Measurements from ENCODE around the gene TTLL10.
"Not testable (repeated sequence)": the region's sequence is repeated elsewhere in the genome, so short reads cannot be mapped to it uniquely, and the experiment has no call there.

TTLL10 gene

DNA sequence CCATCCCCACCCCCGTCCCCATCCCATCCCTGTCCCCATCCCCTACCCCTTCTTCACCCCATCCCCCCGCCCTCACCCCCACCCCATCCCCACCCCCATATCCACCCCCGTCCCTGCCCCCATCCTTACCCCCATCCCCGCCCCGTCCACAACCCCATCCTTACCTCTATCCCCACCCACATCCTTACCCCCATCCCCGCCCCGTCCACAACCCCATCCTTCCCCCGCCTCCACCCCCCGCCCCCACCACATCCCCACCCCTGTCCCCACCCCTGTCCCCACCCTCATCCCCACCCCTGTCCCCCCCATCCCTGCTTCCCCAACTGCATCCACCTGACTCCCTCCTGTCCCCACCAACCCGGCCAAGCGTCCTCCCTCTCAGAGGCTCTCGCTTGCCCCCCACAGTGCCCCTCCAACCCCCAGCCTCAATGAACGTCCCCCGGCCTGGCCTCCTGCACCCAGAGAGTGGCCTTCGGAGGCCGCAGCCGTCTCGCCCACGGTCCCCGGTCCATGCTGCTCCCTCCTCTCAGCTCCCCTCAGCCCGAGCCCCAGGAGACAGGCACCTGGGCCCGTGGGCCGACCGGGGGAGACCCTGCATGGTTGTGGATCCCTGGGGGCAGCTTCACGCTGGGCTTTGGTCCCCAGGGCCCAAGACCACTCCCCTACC, 32.3 kb upstream of the TTLL10 start:
- no peak for DNase-seq

- no peak for DNase-seq
Measured at GRCh38 chr1:1141911-1142250, 31.8 kb upstream of the TTLL10 start.

DNA sequence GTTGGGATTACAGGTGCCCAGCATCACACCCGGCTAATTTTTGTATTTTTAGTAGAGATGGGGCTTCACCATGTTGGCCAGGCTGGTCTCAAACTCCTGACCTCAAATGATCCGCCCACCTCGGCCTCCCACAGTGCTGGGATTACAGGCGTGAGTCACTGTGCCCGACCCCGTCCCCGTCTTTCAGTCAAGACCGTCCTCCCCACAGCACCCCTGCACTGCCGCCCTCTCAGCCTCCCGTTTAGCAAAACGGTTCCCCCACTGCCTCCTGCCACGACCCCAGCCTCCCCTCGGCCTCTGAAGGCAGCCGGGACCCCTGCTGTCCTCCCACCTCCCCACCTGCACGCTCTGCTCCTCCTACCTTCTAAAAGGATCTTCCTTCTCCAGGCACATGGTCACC, 31.3 kb upstream of the TTLL10 start:
- not testable (repeated sequence) for DNase-seq

- no peak for DNase-seq
Measured at GRCh38 chr1:1142844-1143243, 30.8 kb upstream of the TTLL10 start.

DNA sequence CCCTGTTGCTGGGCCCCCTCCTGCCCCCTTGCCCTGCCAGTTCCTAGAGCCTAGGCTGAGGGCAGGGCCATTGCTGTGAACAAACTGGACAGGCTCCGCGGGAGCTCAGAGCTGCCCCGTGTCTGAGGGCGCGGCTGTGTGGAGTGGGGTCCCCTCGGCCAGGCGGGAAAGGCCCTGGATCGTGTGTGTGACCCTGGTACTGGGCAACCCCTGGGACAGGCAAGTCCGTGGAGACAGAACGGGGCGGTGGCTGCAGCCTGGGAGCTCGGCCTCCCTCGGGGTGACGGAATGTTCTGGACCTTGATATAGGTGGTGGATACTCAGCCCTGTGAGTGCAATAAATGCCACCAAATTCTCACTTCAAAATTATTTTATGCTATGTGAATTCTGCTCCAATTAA, 30.0 kb upstream of the TTLL10 start:
- no peak for DNase-seq

- no peak for DNase-seq
Measured at GRCh38 chr1:1144122-1144842, 29.4 kb upstream of the TTLL10 start.

GRCh38 chr1:1144843-1145546, 28.7 kb upstream of the TTLL10 start:
- DNase-seq = no peak

DNA sequence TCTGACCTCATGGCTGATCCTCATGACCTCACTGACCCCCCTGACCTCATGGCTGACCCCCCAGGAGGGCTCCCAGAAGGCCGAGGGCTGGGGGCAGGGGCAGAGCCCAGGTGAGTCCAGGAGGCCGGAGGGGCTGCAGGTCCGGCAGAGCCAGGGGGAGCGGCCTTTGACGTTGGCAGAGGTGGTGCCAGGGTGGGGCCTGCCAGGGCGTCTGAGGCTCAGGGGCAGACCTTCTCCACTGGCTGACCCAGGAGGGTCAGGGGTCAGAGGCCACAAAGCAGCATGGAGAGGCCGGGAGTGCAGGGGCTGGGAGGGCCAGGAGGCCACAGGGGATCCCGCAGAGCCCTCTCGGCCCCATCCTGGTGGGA, 28.1 kb upstream of the TTLL10 start:
- DNase-seq = no peak

GRCh38 chr1:1146026-1146425, 27.7 kb upstream of the TTLL10 start:
- DNase-seq = no peak

- DNase-seq = no peak
Measured at GRCh38 chr1:1146596-1146995, 27.1 kb upstream of the TTLL10 start.

DNA sequence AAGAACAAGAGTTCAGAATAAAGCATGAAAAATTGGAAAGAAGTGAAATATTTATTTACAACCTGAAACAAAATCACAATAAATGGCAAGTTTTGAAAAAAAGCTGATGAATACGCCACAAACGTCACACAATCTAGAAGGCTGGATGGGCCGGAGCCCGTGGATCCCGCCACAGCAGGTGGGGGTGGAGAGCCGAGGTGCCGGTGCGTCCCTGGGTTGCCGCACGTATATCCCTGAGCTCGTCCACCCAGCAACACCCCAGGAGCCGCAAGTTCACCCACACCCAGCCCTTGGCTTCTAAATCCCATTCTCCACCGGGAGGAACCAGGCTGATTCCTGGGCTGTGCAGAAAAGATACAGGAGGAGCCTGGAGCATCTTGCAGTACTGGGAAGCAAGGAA, 25.6 kb upstream of the TTLL10 start:
- no peak for DNase-seq

DNA sequence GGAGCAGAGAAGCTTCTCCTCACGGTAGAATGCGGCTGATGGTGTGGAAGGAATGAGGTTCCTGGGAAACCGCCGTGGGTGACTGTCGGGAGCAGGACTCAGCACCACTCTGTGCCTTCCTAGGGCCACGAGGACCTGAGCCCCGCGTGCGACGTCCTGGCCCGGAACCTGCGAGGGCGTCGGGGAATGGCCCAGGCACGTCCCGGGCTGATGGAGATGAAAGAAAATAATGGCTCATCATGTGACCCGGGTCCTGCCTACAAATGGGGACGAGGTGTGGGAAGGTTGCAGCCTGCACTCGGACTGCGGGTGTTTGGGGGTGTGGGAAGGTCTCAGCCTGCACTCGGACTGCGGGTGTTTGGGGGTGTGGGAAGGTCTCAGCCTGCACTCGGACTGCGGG, 25.1 kb upstream of the TTLL10 start:
- DNase-seq = no peak

- no peak for DNase-seq
Measured at GRCh38 chr1:1149416-1149815, 24.3 kb upstream of the TTLL10 start.

DNA sequence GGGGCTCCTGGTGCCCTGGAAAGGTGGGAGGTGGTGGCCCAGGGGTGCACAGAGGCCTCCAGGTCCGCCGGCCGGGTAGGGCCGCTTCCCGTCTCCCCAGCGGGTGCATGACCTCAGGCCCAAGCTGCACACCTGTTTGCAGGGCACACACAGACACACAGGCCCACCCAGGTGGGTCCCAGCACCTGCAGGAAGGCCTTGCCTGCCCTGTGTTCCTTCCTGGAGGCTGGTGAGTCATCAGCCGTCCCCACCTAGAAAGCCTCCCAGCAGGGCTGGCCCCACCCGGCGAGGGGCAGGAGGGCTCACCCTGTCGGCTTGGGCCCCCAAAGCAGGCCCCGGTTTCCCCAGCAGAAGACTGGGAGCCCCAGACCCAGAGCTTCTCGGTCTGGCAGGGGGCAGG, 23.6 kb upstream of the TTLL10 start:
- DNase-seq = no peak

DNA sequence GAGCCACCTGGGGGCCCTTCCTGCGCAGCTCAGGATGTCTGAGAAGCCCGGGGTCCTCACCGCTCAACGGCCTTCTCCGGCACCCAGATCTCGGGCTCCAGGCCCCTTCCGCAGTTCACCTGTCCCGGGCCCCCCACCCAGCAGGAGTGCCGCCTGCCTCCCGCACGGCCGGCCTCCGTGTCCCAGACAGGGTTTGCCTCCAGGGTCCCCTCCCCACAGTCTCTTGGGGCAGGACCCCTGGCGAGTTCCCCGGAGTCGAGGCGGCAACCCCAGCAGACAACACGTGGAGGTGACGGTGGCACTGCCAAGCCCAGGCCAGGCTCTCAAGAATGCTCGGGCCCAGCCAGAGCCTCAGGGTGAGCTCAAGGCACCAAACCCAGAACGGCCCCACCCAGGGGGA, 22.4 kb upstream of the TTLL10 start:
- DNase-seq = no peak

GRCh38 chr1:1152431-1152830, 21.2 kb upstream of the TTLL10 start:
- not testable (repeated sequence) for DNase-seq

DNA sequence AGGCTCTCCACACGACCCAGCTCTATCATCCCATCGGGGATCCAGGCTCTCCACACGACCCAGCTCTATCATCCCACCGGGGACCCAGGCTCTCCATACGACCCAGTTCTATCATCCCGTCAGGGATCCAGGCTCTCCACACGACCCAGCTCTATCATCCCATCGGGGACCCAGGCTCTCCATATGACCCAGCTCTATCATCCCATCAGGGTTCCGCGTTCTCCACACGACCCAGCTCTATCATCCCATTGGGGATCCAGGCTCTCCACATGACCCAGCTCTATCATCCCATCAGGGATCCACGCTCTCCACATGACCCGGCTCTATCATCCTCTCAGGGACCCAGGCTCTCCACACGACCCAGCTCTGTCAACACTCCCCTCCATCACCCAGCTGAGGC, 20.5 kb upstream of the TTLL10 start:
- DNase-seq = not testable (repeated sequence)

DNA sequence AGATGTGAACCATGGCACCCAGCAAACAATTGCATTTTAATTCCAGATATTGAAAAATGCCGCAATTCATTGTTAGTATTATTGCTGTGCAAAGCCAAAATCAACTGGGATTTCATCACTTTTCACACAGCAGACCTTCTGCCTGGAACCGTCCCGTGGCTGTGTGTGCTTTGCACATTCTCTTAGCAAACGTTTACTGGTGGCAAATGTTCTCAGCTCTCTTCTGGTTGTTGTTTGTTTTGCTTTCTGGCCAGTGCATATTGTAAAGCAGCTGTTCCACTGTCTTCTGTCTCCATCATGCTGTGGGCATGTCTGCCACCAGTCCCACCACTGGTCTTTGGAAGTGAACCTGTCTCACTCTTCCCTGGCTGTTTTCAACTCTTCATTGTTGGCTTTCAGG, 19.8 kb upstream of the TTLL10 start:
- DNase-seq = no peak

DNA sequence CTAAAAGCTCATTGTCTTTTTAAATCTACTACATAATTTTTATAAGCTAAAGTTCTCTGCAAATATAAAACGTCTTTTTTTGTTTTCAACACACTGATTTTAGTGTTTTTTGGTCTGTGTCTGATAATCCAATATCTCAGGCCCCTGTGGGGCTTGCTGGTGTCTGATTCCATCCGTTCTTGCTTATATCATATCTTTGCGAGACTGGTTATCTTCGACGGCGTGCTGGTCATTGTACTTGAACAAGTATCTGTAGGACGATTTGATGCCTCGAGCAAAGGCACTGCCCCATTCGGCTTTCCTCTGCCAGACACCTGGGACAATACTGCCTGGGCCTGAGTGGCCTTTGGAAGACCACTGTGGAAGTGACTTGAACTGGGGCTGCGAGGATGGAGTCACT, 18.4 kb upstream of the TTLL10 start:
- DNase-seq = no peak

GRCh38 chr1:1156140-1157032, 17.3 kb upstream of the TTLL10 start:
- no peak for DNase-seq

DNA sequence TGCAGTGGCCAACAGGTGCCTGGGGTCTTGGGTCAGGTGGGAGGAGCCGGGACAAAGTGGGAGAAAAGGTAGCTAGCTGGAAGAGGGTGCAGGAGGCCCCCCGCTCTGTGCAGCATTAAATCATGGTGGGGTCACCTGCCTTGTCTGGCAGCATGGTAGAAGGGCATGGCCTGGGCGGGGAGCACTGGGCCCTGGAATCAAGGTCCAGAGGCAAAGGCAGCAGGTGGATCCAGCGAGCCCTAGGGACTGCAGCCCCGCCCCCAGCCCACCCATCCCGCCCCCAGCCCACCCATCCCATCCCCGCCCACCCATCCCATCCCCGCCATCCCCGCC, 16.7 kb upstream of the TTLL10 start:
- no peak for DNase-seq

GRCh38 chr1:1157426-1157913, 16.2 kb upstream of the TTLL10 start:
- peak; percentile 30 for DNase-seq
